ENCODE data around the gene CUEDC2.

DNA sequence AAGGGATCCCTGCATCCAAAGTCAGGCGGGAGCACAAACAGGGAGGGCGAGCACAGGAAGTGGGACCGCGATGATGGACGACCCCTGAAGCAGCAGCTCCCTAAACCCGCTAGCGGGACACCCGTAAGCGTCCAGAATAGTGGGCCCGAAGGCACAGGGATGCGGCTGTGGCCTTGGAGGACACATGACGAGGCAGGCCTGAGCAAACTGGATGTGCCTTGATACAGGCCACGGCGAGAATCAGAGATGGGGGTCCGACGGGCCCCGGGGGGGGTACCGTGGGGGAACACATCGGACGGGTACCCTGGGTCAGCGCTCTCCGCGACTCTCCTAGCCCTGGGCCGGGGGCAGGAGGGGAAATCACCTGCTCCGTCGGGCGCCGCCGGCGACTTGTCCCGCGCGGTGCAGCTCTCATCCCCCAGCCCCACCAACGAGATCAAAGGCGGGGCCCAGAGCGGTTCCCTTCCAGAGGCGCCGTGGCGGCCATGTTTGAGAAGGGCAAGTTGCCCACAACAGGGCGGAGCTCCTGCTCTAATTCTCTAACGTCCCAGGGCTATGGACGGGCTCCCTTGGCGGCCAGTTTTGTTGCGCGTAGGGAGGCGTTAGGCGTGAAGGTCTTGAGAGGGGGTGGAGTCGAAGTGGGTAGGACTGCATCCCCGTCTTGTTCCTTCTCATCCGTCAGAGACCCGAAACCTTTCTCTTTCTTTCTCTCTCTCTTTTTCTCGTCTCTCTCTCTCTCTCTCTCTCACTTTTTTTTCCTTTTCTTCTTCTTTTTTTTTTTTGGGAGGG, at the start of gene CUEDC2:
- TF ChIP-seq FOXM1 (IDR thresholded peaks at IDR 0.05; ENCODE audit: borderline replicate concordance): peak; percentile 59; the same call in 1 of the 2 replicates
- no peak; the same call in 1 of the 2 replicates for TF ChIP-seq SP1 (IDR thresholded peaks at IDR 0.05)
- no peak for TF ChIP-seq ARNT (IDR thresholded peaks at IDR 0.05)
- TF ChIP-seq ELF4 (IDR thresholded peaks at IDR 0.05): no peak; the same call in 1 of the 2 replicates
- no peak for TF ChIP-seq SUZ12 (IDR thresholded peaks at IDR 0.05)
- peak; percentile 27 for TF ChIP-seq L3MBTL2 (conservative IDR thresholded peaks at IDR 0.05)
